ENCODE results near the gene INSRR. TPM values are rescaled to one million over a fixed set of nuclear protein-coding genes. Genes with fewer than 3 reads are reported as not detected.

Gene INSRR
- total RNA-seq, 1 experiment from 2014 or later, result 0.11 TPM

- TF ChIP-seq, protein P1, sequence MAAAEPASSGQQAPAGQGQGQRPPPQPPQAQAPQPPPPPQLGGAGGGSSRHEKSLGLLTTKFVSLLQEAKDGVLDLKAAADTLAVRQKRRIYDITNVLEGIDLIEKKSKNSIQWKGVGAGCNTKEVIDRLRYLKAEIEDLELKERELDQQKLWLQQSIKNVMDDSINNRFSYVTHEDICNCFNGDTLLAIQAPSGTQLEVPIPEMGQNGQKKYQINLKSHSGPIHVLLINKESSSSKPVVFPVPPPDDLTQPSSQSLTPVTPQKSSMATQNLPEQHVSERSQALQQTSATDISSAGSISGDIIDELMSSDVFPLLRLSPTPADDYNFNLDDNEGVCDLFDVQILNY (CRISPR knock-in tag; IDR thresholded peaks at IDR 0.05), result no peak
- TF ChIP-seq, protein P2, sequence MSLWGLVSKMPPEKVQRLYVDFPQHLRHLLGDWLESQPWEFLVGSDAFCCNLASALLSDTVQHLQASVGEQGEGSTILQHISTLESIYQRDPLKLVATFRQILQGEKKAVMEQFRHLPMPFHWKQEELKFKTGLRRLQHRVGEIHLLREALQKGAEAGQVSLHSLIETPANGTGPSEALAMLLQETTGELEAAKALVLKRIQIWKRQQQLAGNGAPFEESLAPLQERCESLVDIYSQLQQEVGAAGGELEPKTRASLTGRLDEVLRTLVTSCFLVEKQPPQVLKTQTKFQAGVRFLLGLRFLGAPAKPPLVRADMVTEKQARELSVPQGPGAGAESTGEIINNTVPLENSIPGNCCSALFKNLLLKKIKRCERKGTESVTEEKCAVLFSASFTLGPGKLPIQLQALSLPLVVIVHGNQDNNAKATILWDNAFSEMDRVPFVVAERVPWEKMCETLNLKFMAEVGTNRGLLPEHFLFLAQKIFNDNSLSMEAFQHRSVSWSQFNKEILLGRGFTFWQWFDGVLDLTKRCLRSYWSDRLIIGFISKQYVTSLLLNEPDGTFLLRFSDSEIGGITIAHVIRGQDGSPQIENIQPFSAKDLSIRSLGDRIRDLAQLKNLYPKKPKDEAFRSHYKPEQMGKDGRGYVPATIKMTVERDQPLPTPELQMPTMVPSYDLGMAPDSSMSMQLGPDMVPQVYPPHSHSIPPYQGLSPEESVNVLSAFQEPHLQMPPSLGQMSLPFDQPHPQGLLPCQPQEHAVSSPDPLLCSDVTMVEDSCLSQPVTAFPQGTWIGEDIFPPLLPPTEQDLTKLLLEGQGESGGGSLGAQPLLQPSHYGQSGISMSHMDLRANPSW (CRISPR knock-in tag; conservative IDR thresholded peaks at IDR 0.05; ENCODE audit: low read depth), result no peak
- TF ChIP-seq ETV6 (CRISPR knock-in tag; IDR thresholded peaks at IDR 0.05), result no peak
- TF ChIP-seq, protein P3, sequence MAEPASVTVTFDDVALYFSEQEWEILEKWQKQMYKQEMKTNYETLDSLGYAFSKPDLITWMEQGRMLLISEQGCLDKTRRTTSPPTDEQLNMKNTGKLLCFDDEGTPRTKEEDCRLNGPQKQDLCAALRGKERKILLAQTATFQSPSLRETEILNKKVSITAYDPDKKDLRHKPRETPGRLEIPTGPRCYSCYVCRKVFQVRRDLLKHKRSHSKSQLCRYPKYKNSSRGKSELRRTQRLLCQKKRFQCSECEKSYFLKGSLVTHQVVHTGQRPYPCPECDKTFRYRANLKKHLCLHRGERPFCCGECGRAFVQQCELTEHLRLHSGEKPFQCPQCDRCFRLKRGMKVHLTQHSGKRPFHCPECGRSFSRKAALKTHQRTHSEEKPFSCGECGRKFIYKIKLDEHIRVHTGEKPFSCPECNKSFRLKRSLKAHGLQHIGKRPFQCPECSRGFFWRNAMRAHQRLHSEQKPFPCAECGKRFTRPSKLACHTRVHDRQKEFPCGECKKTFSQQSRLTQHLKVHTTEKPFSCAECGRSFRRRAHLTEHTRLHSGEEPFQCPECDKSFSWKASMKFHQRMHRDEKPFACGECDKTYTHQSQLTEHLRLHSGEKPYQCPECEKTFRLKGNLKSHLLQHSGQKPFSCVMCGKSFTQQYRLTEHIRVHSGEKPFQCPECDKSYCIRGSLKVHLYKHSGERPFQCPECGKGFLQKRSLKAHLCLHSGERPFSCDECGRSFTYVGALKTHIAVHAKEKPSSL (CRISPR knock-in tag; conservative IDR thresholded peaks at IDR 0.05), result no peak
- TF ChIP-seq TCF7 (CRISPR knock-in tag; IDR thresholded peaks at IDR 0.05; ENCODE audit: low read depth), result no peak
- no peak for TF ChIP-seq IRF2 (CRISPR knock-in tag; IDR thresholded peaks at IDR 0.05; ENCODE audit: borderline replicate concordance, low read depth)
- TF ChIP-seq TEAD1 (CRISPR knock-in tag; IDR thresholded peaks at IDR 0.05), result no peak
- no peak for TF ChIP-seq TEAD4 (CRISPR knock-in tag; IDR thresholded peaks at IDR 0.05)
Measured at GRCh38 chr1:156882543-156882942, 23.6 kb upstream of the INSRR start (continued).

DNA sequence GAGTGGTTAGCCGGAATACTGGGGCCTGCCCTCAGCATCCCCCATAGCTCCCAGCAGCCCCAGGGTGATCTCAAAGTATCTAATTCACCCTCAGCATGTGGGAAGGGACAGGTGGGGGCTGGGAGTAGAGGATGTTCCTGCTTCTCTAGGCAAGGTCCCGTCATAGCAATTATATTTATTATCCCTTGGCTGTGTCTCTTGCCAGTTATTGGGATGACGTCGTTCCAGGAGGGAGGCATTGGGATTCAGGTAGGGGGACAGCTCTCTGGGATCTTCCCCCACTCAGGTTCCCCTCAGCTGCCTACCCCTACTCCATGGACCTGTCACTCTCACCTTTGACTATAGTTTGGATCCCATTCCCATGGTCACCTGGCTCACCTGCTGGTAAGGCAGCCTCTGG, 22.7 kb upstream of the INSRR start:
- H3K36me3 Mint-ChIP-seq, result no peaks in the 10 kb centered on the region
- no peak for DNase-seq (ENCODE audit: low spot score)
- ATAC-seq, result no peak
- H3K27me3 Mint-ChIP-seq (ENCODE audit: low read depth), result peaks cover 48% of the 10 kb centered on the region
- H3K9me3 Mint-ChIP-seq, result no peaks in the 10 kb centered on the region
- CTCF ChIA-PET, result interaction anchor here (0.5 to 2.4 kb wide), 7 partner anchors 10 to 221 kb away, joined by 3 to 14 read pairs (median 4); partner anchors contain the start of genes LRRC71 and NTRK1
- TF ChIP-seq JAZF1 (CRISPR knock-in tag; IDR thresholded peaks at IDR 0.05), result no peak
- no peak for TF ChIP-seq ZNF416 (CRISPR knock-in tag; IDR thresholded peaks at IDR 0.05)
- TF ChIP-seq, protein P4, sequence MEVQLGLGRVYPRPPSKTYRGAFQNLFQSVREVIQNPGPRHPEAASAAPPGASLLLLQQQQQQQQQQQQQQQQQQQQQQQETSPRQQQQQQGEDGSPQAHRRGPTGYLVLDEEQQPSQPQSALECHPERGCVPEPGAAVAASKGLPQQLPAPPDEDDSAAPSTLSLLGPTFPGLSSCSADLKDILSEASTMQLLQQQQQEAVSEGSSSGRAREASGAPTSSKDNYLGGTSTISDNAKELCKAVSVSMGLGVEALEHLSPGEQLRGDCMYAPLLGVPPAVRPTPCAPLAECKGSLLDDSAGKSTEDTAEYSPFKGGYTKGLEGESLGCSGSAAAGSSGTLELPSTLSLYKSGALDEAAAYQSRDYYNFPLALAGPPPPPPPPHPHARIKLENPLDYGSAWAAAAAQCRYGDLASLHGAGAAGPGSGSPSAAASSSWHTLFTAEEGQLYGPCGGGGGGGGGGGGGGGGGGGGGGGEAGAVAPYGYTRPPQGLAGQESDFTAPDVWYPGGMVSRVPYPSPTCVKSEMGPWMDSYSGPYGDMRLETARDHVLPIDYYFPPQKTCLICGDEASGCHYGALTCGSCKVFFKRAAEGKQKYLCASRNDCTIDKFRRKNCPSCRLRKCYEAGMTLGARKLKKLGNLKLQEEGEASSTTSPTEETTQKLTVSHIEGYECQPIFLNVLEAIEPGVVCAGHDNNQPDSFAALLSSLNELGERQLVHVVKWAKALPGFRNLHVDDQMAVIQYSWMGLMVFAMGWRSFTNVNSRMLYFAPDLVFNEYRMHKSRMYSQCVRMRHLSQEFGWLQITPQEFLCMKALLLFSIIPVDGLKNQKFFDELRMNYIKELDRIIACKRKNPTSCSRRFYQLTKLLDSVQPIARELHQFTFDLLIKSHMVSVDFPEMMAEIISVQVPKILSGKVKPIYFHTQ (CRISPR knock-in tag; IDR thresholded peaks at IDR 0.05), result no peak
- TF ChIP-seq ZNF121 (CRISPR knock-in tag; IDR thresholded peaks at IDR 0.05), result no peak
- TF ChIP-seq TEAD1 (CRISPR knock-in tag; IDR thresholded peaks at IDR 0.05), result no peak
- TF ChIP-seq, protein P3 (CRISPR knock-in tag; conservative IDR thresholded peaks at IDR 0.05), result no peak
- no peak for TF ChIP-seq MLX (CRISPR knock-in tag; IDR thresholded peaks at IDR 0.05)
- TF ChIP-seq, protein P5, sequence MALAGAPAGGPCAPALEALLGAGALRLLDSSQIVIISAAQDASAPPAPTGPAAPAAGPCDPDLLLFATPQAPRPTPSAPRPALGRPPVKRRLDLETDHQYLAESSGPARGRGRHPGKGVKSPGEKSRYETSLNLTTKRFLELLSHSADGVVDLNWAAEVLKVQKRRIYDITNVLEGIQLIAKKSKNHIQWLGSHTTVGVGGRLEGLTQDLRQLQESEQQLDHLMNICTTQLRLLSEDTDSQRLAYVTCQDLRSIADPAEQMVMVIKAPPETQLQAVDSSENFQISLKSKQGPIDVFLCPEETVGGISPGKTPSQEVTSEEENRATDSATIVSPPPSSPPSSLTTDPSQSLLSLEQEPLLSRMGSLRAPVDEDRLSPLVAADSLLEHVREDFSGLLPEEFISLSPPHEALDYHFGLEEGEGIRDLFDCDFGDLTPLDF (CRISPR knock-in tag; IDR thresholded peaks at IDR 0.05), result no peak
- no peak for TF ChIP-seq NFATC4 (CRISPR knock-in tag; IDR thresholded peaks at IDR 0.05)
- no peak overlapping the region for H3K27ac Mint-ChIP-seq
- H3K4me3 Mint-ChIP-seq, result no peak overlapping the region
- POLR2A ChIA-PET, result no interaction called here
- H3K4me1 Mint-ChIP-seq, result peaks cover 18% of the 10 kb centered on the region
